Lung (tissue), 12 donors: ENCODE results near the gene SLC38A3. TPM values are rescaled to one million over a fixed set of nuclear protein-coding genes. Genes with fewer than 3 reads are reported as not detected.

ENCODE experiments used
- ATAC-seq: fragments of 200-7000 bp; cut with Tn5 transposase; one replicate; pipeline ENCODE4 v1.9.1; 2020; ENCODE audit warnings: moderate number of reproducible peaks; ENCODE audit not compliant: insufficient read depth, low FRiP score
- DNase-seq, 3 donors: peaks; one replicate each; pipeline ENCODE4 v3.0.0-alpha.2; 2013 to 2017
- H3K27ac ChIP-seq, 2 donors: one replicate each; pipeline ENCODE4 v1.5.1; 2013; ENCODE audit warnings: mild to moderate bottlenecking in 2 of 2, moderate library complexity in 2 of 2, control low read depth in 1 of 2, inconsistent platforms in 1 of 2, low read depth in 1 of 2, low read length in 1 of 2
- H3K27me3 ChIP-seq, 3 donors: one replicate each; pipeline ENCODE4 v1.5.1; 2013; ENCODE audit warnings: low read length in 2 of 3; ENCODE audit not compliant: control insufficient read depth in 3 of 3, insufficient read depth in 3 of 3
- H3K36me3 ChIP-seq, 4 donors: one replicate each; pipeline ENCODE4 v1.5.1; 2013; ENCODE audit warnings: low read length in 4 of 4, mild to moderate bottlenecking in 1 of 4, moderate library complexity in 1 of 4; ENCODE audit not compliant: control insufficient read depth in 4 of 4, insufficient read depth in 4 of 4
- H3K4me1 ChIP-seq, 5 donors: one replicate each; pipeline ENCODE4 v1.5.1; 2013; ENCODE audit warnings: low read length in 5 of 5, mild to moderate bottlenecking in 2 of 5, moderate library complexity in 1 of 5; ENCODE audit not compliant: control insufficient read depth in 5 of 5, insufficient read depth in 5 of 5
- H3K4me3 ChIP-seq: one replicate; pipeline ENCODE4 v1.5.1; 2013; ENCODE audit warnings: mild to moderate bottlenecking, control low read depth, moderate library complexity
- H3K9ac ChIP-seq, 2 donors: one replicate each; pipeline ENCODE4 v1.5.1; 2013; ENCODE audit warnings: low read length in 2 of 2, control low read depth in 1 of 2; ENCODE audit not compliant: insufficient read depth in 1 of 2
- H3K9me3 ChIP-seq, 4 donors: one replicate each; pipeline ENCODE4 v1.5.1; 2013; ENCODE audit warnings: low read length in 3 of 4, mild to moderate bottlenecking in 1 of 4, moderate library complexity in 1 of 4; ENCODE audit not compliant: control insufficient read depth in 4 of 4, insufficient read depth in 3 of 4
- WGBS, 2 donors: extraction: QIAGEN DNeasy Blood & Tissue Kit; methylation state at CpG; one replicate each; pipeline ENCODE4 v1.1.7; 2013; 5-methylcytosine and 5-hydroxymethylcytosine counted together
- polyA plus RNA-seq, 2 donors: library from polyadenylated mRNA; stranded (reverse); fragments of 200-250 nt; gene quantifications; one replicate each; pipeline ENCODE4 v1.2.1, GENCODE V29; 2013
- total RNA-seq, 2 donors: library from RNA; depleted of rRNA in 1 of 2; stranded (reverse); fragments of >200 nt in 1 of 2; gene quantifications; one replicate each; pipeline ENCODE4 v1.2.1, GENCODE V29; 2014 to 2021
- TF ChIP-seq, protein P1 (sequence below): IDR thresholded peaks from 2 replicates; pipeline ENCODE4 v1.5.1; 2012; ENCODE audit warnings: mild to moderate bottlenecking; ENCODE audit errors: control extremely low read depth, extremely low read depth
- donor health status: control.
- donor health status: control.
- donor health status: Bipolar disorder and iron deficiency.
- donor health status: healthy.
- donor health status: DM: yes; HTN: yes; CAD: no.

Gene SLC38A3
- total and polyA plus RNA-seq, 4 donors = 0.08 to 4.3 (median 0.33) TPM

DNA sequence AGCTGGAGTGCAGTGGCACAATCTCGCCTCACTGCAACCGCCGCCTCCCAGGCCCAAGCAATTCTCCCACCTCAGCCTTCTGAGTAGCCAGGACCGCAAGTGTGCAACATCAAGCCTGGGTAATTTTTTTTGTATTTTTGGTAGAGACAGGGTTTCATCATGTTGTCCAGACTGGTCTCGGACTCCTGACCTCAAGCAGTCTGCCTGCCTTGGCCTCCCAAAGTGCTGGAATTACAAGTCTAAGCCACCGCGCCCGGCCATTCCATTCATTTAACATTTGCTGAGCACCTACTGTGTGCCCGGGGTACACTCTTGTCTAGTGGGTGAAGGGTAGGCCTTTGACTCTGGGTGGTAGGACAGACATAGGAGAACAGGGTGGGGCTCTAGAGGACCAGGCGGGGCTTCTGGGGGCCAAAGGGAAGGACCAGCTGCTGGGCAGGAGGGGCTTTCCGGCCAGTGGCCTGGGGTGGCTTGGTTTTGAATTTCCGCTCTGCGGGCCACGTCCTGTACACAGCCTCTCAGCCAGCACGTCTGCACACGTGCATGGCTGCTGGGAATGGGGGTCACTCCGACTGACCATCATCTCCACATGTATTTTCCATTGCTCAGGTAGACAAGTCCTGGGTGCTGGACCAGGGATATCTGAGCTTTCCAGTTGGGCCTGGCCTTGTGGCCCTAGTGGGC is 2.4 kb downstream of the SLC38A3 start:
- H3K9me3 ChIP-seq = no peaks in the 10 kb centered on the region
- H3K36me3 ChIP-seq = no peaks in the 10 kb centered on the region
- TF ChIP-seq, protein P1, sequence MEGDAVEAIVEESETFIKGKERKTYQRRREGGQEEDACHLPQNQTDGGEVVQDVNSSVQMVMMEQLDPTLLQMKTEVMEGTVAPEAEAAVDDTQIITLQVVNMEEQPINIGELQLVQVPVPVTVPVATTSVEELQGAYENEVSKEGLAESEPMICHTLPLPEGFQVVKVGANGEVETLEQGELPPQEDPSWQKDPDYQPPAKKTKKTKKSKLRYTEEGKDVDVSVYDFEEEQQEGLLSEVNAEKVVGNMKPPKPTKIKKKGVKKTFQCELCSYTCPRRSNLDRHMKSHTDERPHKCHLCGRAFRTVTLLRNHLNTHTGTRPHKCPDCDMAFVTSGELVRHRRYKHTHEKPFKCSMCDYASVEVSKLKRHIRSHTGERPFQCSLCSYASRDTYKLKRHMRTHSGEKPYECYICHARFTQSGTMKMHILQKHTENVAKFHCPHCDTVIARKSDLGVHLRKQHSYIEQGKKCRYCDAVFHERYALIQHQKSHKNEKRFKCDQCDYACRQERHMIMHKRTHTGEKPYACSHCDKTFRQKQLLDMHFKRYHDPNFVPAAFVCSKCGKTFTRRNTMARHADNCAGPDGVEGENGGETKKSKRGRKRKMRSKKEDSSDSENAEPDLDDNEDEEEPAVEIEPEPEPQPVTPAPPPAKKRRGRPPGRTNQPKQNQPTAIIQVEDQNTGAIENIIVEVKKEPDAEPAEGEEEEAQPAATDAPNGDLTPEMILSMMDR = no peak
- no peak overlapping the region for H3K9ac ChIP-seq
- H3K27me3 ChIP-seq = peaks cover 0 to 3% (median 2%) of the 10 kb centered on the region in 3 donors
- WGBS, 2 donors = 94% methylated on average over 17 of the region's 17 CpGs
- no peak overlapping the region for H3K4me3 ChIP-seq
- ATAC-seq = no peak
- peaks cover 0 to 20% (median 8%) of the 10 kb centered on the region in 5 donors for H3K4me1 ChIP-seq
- no peak for DNase-seq
- no peak overlapping the region for H3K27ac ChIP-seq

DNA sequence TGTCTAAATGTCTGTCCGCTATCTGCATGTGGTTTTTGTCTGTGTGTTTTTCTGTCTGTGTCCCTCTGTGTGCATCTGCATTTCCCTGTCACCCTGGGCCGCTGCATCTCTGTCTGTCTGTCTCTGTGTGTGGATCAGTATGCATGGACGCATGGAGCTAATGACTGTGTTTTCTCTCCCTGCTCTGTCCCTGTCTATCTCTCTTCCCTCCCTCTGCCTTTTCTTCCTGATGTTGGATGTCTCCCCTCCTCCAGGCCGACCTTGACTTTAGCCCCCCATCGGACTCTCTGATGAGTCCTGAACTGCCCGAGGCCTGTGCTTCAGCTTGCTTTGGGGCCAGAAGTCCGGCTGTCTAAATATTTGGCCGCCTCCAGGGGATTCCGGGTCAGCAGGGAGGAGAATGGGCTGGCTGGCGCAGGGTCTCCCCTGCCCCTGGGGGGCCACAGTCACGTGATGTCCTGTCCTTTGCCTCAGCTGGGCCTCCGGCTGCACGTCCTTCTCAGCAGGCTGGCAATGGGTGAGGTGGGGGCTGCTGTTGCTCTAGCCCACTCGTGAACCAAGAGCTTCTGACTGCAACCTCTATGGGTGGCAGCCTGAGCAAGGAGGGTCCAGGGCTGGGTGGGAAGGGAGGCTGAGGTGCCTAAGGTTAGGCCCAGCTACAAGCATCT is 3.7 kb downstream of the SLC38A3 start:
- DNase-seq (peak in 1 of 3 donors; percentile 39), ATAC-seq (no peak)
- no peaks in the 10 kb centered on the region for H3K36me3 ChIP-seq
- peaks cover 0 to 3% (median 2%) of the 10 kb centered on the region in 3 donors for H3K27me3 ChIP-seq
- WGBS, 2 donors = 80 to 86% methylated on average over 14 of the region's 14 CpGs
- peaks cover 0 to 16% (median 5%) of the 10 kb centered on the region in 5 donors for H3K4me1 ChIP-seq
- H3K4me3 ChIP-seq = no peak overlapping the region
- no peak overlapping the region for H3K27ac ChIP-seq
- TF ChIP-seq, protein P1 = no peak
- peak overlapping the region in 1 of 2 donors; percentile 11 for H3K9ac ChIP-seq
- H3K9me3 ChIP-seq = no peaks in the 10 kb centered on the region

DNA sequence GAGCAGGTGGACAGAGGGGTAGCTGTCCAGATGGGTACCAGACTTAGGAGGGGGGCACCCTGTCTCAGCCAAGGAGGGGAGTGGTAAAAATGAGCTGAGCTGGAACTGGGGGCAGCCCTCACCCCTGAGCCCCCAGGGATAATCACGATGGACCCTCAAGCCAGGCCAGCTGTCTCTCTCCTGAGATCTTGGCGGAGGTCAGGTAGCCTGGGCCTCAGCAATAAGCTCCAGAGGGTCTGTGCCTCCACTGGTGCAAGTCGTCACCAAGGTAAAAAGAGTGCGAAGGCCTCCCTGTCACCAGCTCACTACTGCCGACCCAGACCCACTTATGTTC is 5.1 kb downstream of the SLC38A3 start:
- H3K4me3 ChIP-seq = no peak overlapping the region
- H3K9me3 ChIP-seq = no peaks in the 10 kb centered on the region
- H3K4me1 ChIP-seq = peaks cover 0 to 13% (median 5%) of the 10 kb centered on the region in 5 donors
- ATAC-seq (no peak), DNase-seq (no peak)
- TF ChIP-seq, protein P1 = no peak
- 91 to 92% methylated on average over 5 of the region's 5 CpGs for WGBS, 2 donors
- peaks cover 0 to 3% (median 0%) of the 10 kb centered on the region in 3 donors for H3K27me3 ChIP-seq
- H3K9ac ChIP-seq = no peak overlapping the region
- H3K27ac ChIP-seq = no peak overlapping the region
- no peaks in the 10 kb centered on the region for H3K36me3 ChIP-seq
